Chondrocyte (in vitro differentiated cells): Measurements from ENCODE around the gene RIMOC1. TPM values are rescaled to one million over a fixed set of nuclear protein-coding genes. Genes with fewer than 3 reads are reported as not detected.

Experiments
- DNase-seq: peaks from one replicate; pipeline ENCODE4 v3.0.0; 2021; ENCODE audit warnings: mixed read lengths, low spot score
- H3K27ac Mint-ChIP-seq: one replicate; pipeline ENCODE4 v1.8.0; 2021; ENCODE audit warnings: mild to moderate bottlenecking, moderate library complexity, mixed read lengths; ENCODE audit not compliant: unreplicated experiment
- H3K27me3 Mint-ChIP-seq: 2 replicates; pipeline ENCODE4 v1.8.0; 2021; ENCODE audit warnings: low read depth, mixed read lengths
- H3K36me3 Mint-ChIP-seq: 2 replicates; pipeline ENCODE4 v1.8.0; 2021; ENCODE audit warnings: low read depth, mixed read lengths
- H3K4me1 Mint-ChIP-seq: 2 replicates; pipeline ENCODE4 v1.8.0; 2021; ENCODE audit warnings: low read depth, mild to moderate bottlenecking, mixed read lengths
- H3K4me3 Mint-ChIP-seq: one replicate; pipeline ENCODE4 v1.8.0; 2021; ENCODE audit warnings: mild to moderate bottlenecking, moderate library complexity, mixed read lengths; ENCODE audit not compliant: unreplicated experiment
- H3K9me3 Mint-ChIP-seq: 2 replicates; pipeline ENCODE4 v1.8.0; 2021; ENCODE audit warnings: low read depth, mixed read lengths
- CTCF ChIP-seq: fragments of 200-600 bp; sonication (generic); IDR thresholded peaks from 2 replicates; pipeline ENCODE4 v1.5.0; 2021; ENCODE audit warnings: antibody characterized with exemption, mild to moderate bottlenecking, moderate library complexity
- long read RNA-seq: library from polyadenylated mRNA; stranded (forward); transcript quantifications from one replicate; pipeline ENCODE4 v2.0.0, GENCODE V29; 2021
- total RNA-seq: library from RNA; stranded (reverse); gene quantifications from 3 replicates; pipeline ENCODE4 v1.2.1, GENCODE V29; 2021

RIMOC1 gene
- 35.9 to 41.0 TPM (median 38.9 TPM) in 3 replicates for total RNA-seq
- long read RNA-seq, full-length matches to known transcripts: 4 of 4 reads
- long read RNA-seq, partial matches to known transcripts: 0 of 4 reads
- long read RNA-seq, other reads (novel, unspliced or antisense): 0 of 4 reads

GRCh38 chr5:41903892-41904799 is at the start of gene RIMOC1:
Gene RIMOC1 (plus strand): TSS chr5:41904344. CDS start chr5:41904368, 24 bp downstream.
- H3K27me3 Mint-ChIP-seq: peaks cover 2% of the 10 kb centered on the region

GRCh38 chr5:41856644-41857491 is 47.3 kb upstream of the RIMOC1 start:
- no peak overlapping the region for H3K4me3 Mint-ChIP-seq
- peak; percentile 91 for TF ChIP-seq CTCF
- no peak for DNase-seq
- no peaks in the 10 kb centered on the region for H3K9me3 Mint-ChIP-seq
- no peak overlapping the region for H3K27ac Mint-ChIP-seq
- no peaks in the 10 kb centered on the region for H3K4me1 Mint-ChIP-seq
- H3K36me3 Mint-ChIP-seq: peaks cover 14% of the 10 kb centered on the region
- H3K27me3 Mint-ChIP-seq: no peaks in the 10 kb centered on the region

More at GRCh38 chr5:41903892-41904799, at the start of gene RIMOC1:
- Mint-ChIP-seq H3K27ac (peak within 1 kb of the TSS; percentile 100), H3K4me3 (peak within 1 kb of the TSS; percentile 90), H3K4me1 (peaks cover 46% of the 10 kb centered on the region), H3K9me3 (no peaks in the 10 kb centered on the region), H3K36me3 (no peaks in the 10 kb centered on the region)
- no peak for TF ChIP-seq CTCF
- peak; percentile 99 for DNase-seq

- no peaks in the 10 kb centered on the region for H3K4me1 Mint-ChIP-seq
- no peak overlapping the region for H3K4me3 Mint-ChIP-seq
- no peak for DNase-seq
- peaks cover 13% of the 10 kb centered on the region for H3K36me3 Mint-ChIP-seq
- TF ChIP-seq CTCF: no peak
- no peaks in the 10 kb centered on the region for H3K27me3 Mint-ChIP-seq
- no peaks in the 10 kb centered on the region for H3K9me3 Mint-ChIP-seq
- no peak overlapping the region for H3K27ac Mint-ChIP-seq
Measured at GRCh38 chr5:41857989-41858388, 46.2 kb upstream of the RIMOC1 start.

- no peak for TF ChIP-seq CTCF
- H3K27me3 Mint-ChIP-seq: no peaks in the 10 kb centered on the region
- H3K4me3 Mint-ChIP-seq: no peak overlapping the region
- peaks cover 5% of the 10 kb centered on the region for H3K4me1 Mint-ChIP-seq
- DNase-seq: no peak
- H3K27ac Mint-ChIP-seq: no peak overlapping the region
- H3K36me3 Mint-ChIP-seq: peaks cover 13% of the 10 kb centered on the region
- H3K9me3 Mint-ChIP-seq: no peaks in the 10 kb centered on the region
Measured at GRCh38 chr5:41858890-41859289, 45.3 kb upstream of the RIMOC1 start.
